HG02571 (cell line): Measurements from ENCODE around the gene ZNF76.

Source experiments
- ATAC-seq: cut with Tn5 transposase; IDR thresholded peaks from one replicate; pipeline ENCODE4 v1.9.1; 2021; ENCODE audit warnings: mild to moderate bottlenecking, moderate library complexity; ENCODE audit not compliant: unreplicated experiment

ZNF76 gene

GRCh38 chr6:35236223-35236622 is 23.3 kb upstream of the ZNF76 start:
- ATAC-seq, result no peak

GRCh38 chr6:35237476-35237875 is 22.1 kb upstream of the ZNF76 start:
- no peak for ATAC-seq

GRCh38 chr6:35238843-35239289 is 20.7 kb upstream of the ZNF76 start:
- ATAC-seq, result no peak

GRCh38 chr6:35239581-35239980 is 20.0 kb upstream of the ZNF76 start:
- no peak for ATAC-seq

- ATAC-seq, result no peak
These were observed 18.4 kb upstream of the ZNF76 start for GRCh38 chr6:35240838-35241801.

GRCh38 chr6:35242486-35242885 is 17.0 kb upstream of the ZNF76 start:
- ATAC-seq, result no peak

GRCh38 chr6:35242906-35243305 is 16.6 kb upstream of the ZNF76 start:
- ATAC-seq, result no peak

GRCh38 chr6:35243386-35243958 is 16.1 kb upstream of the ZNF76 start:
- no peak for ATAC-seq

GRCh38 chr6:35244551-35244950 is 15.0 kb upstream of the ZNF76 start:
- ATAC-seq, result no peak

GRCh38 chr6:35247642-35248231 is 11.8 kb upstream of the ZNF76 start:
- ATAC-seq, result no peak

- ATAC-seq, result no peak
These were observed 11.2 kb upstream of the ZNF76 start for GRCh38 chr6:35248300-35248699.

- ATAC-seq, result no peak
These were observed 10.6 kb upstream of the ZNF76 start for GRCh38 chr6:35248965-35249364.

GRCh38 chr6:35251949-35252348 is 7.6 kb upstream of the ZNF76 start:
- no peak for ATAC-seq

GRCh38 chr6:35253249-35253648 is 6.3 kb upstream of the ZNF76 start:
- no peak for ATAC-seq

- ATAC-seq, result no peak
These were observed 1.2 kb upstream of the ZNF76 start for GRCh38 chr6:35258336-35258735.

- ATAC-seq, result no peak
These were observed 709 bp upstream of the ZNF76 start for GRCh38 chr6:35258858-35259193.

GRCh38 chr6:35259948-35260590 is 534 bp downstream of the ZNF76 start:
- peak; percentile 33 for ATAC-seq

GRCh38 chr6:35260591-35261570 is 1.3 kb downstream of the ZNF76 start:
- ATAC-seq, result no peak

- ATAC-seq, result no peak
These were observed 3.1 kb downstream of the ZNF76 start for GRCh38 chr6:35262596-35262995.

GRCh38 chr6:35264550-35265274 is 5.2 kb downstream of the ZNF76 start:
- ATAC-seq, result no peak
